GM18520 (cell line): ENCODE measurements around the gene ANKRD18A.
"Not testable (repeated sequence)": the region's sequence is repeated elsewhere in the genome, so short reads cannot be mapped to it uniquely, and the experiment has no call there.

Source experiments
- ATAC-seq: cut with Tn5 transposase; IDR thresholded peaks from one replicate; pipeline ENCODE4 v1.9.1; 2021; ENCODE audit not compliant: unreplicated experiment

Gene ANKRD18A

GRCh38 chr9:38546497-38547163, 73.8 kb downstream of the ANKRD18A start:
- ATAC-seq: not testable (repeated sequence)

- not testable (repeated sequence) for ATAC-seq
Observed at GRCh38 chr9:38540535-38540934, 79.9 kb downstream of the ANKRD18A start.

GRCh38 chr9:38529317-38529716, 91.1 kb downstream of the ANKRD18A start:
- ATAC-seq: no peak

GRCh38 chr9:38527503-38527902, 92.9 kb downstream of the ANKRD18A start:
- ATAC-seq: no peak

GRCh38 chr9:38526591-38526990, 93.8 kb downstream of the ANKRD18A start:
- no peak for ATAC-seq

GRCh38 chr9:38523121-38523520, 97.3 kb downstream of the ANKRD18A start:
- ATAC-seq: no peak

- ATAC-seq: no peak
Observed at GRCh38 chr9:38521762-38522161, 98.6 kb downstream of the ANKRD18A start.
